ENCODE data around the gene SDCCAG8.

SDCCAG8 gene

DNA sequence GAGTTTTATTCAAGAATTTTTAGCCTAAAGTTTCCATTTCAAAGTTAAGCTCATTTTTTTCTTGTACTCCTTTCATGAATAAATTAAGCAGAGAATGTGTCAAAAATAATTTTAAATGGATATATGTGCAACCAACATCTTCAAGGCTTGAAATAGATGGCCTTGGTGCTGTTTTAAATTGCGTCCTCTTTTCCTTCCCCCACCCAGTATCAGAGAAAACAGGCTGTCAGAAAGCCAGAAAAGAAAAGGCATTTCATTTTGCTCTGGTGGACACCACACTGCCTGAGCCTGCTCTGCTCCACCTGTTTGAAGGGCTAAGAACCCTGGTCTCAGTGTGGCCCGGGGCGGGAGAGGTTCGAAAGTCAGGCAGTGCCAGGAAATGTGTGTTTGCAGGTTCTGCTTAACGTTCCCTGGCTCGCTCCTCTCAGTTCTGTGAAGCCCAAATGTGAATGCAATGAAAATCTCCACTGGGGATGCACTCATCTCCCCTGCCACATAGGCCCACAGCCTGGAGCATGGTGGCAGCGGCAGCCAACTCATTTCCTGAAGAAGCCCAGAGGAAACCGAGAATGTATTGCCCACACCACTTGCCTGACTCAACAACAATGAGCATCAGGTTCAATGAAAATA lies 134.4 kb downstream of the SDCCAG8 start:
- TF ChIP-seq POLR2A (IDR thresholded peaks at IDR 0.05; ENCODE audit: low read length), result no peak
- TF ChIP-seq GATA1 (IDR thresholded peaks at IDR 0.05; ENCODE audit: low read depth, low read length), result no peak
- DNase-seq, result no peak

DNA sequence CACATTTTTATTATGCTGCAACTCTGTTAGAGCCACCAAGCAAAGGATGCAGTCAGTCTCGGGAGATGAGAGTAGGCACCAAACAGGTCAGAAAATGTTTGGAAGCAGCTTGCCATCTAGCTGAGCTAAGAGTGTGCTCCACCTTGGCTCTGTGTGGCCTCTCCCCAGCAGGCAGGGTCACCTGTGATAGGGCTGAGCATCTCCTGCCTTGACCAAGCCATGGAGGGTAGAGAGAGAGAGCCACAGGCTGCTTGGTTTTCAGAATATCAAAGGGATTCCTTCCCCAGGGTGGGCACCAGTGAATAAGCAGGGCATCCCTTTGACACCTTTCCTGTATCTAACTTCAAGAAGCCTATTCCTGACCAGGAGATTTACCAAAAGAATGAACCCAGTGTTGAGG lies 135.5 kb downstream of the SDCCAG8 start:
- TF ChIP-seq GATA1 (IDR thresholded peaks at IDR 0.05; ENCODE audit: low read depth, low read length), result no peak
- DNase-seq, result no peak

DNA sequence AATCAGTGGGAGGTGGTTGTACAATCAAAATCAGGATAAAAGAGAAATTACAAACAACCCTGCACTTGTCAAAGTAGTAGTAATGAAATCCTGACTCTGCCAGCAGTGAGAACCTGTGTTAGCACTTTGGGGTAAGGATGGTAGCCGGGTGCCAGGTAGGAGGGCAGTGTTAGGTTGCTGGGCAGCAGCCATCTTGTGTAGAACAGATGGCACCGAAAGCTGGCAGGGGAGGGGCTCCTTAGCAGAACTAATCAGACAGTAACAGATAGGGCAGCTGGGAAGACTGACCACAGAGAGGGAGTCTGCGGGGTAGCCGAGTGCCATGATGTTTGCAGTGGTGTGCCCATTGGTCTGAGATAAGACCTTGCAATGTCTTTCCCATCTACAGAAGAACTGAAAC lies 137.3 kb downstream of the SDCCAG8 start:
- peak in 1 of 2 experiments; percentile 10 for DNase-seq
- TF ChIP-seq GATA1 (IDR thresholded peaks at IDR 0.05; ENCODE audit: low read depth, low read length) (no peak), POLR2A (IDR thresholded peaks at IDR 0.05; ENCODE audit: low read length) (no peak)

DNA sequence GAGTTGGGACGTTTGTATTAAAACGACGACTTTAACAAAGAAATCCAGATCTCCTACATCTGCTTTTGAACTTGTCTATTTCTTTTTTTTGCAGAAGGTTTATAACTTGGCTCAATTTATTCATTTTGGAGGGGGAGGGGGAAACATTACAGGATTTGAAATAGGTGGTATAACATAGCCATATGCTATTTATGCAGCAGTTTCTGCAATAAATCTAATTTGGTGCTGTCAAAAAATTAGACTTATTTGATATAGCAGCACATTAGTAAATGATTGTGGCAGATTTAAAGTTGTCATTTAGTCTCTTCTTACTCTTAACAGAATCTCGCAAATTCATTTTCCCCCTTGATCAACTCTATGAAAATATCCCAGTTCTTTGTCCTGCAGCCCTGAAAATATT lies 138.2 kb downstream of the SDCCAG8 start:
- TF ChIP-seq POLR2A (IDR thresholded peaks at IDR 0.05; ENCODE audit: low read length), result no peak
- no peak for TF ChIP-seq GATA1 (IDR thresholded peaks at IDR 0.05; ENCODE audit: low read depth, low read length)
- DNase-seq, result no peak

DNA sequence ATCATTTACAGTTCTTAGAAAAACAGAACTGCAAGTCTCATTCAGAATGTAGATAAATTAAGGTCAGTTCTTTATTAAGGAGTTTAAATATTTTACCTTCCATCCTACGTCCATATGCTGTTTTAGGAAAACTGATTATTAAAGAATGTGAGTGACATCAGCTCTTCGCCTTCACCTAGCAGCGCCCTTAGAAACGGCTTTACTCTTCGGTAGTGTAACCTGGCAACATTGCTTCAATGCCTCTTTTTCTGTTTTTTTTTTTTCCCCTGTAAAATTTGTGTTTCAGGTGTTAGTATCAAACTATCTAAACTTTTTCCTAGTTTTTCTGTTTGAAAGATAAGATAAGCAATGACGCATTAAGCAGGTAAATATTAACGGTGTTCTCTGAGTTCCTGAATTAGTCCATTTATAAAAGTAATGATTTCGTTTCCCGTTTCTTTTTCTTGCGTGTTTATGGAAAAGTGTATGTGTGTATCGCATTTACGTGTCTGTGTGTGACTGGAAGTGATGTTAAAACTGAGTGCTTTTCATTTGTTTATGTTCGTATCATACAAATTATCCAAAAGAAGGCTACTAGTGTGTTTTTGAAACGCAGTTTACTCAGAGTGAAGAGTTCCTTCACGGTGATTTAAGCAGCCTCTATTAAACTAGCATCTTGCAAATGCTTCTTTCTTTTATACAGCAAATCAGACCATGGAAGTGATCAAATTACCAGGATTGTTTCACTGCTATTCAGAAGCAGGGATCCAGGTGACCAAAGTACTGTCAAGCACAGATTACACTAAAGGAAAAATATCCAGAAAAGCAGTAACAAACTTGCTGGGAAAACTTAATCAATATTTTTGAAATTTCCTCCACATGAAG lies 139.0 kb downstream of the SDCCAG8 start:
- TF ChIP-seq POLR2A (IDR thresholded peaks at IDR 0.05; ENCODE audit: low read length), result no peak
- no peak for TF ChIP-seq GATA1 (IDR thresholded peaks at IDR 0.05; ENCODE audit: low read depth, low read length)
- no peak for DNase-seq

DNA sequence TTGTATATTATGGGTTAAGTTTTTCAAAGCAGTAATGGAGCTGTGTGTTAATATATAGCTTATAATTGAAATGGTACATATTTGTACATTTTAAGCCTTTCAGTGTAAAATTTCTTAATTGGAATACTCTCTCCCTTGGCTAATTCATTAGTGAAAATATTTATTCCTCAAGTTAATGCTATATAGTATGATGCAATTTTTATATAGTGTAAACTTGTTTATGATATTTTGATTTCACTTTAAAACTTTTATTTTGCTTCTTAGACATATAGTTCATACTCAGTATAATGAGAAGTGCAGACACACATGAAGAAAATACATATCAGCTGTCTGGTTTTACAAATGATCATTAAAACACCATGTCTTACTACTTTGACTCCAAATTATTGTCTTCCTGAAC lies 140.6 kb downstream of the SDCCAG8 start:
- DNase-seq, result no peak
- no peak for TF ChIP-seq POLR2A (IDR thresholded peaks at IDR 0.05; ENCODE audit: low read length)
- no peak for TF ChIP-seq GATA1 (IDR thresholded peaks at IDR 0.05; ENCODE audit: low read depth, low read length)

DNA sequence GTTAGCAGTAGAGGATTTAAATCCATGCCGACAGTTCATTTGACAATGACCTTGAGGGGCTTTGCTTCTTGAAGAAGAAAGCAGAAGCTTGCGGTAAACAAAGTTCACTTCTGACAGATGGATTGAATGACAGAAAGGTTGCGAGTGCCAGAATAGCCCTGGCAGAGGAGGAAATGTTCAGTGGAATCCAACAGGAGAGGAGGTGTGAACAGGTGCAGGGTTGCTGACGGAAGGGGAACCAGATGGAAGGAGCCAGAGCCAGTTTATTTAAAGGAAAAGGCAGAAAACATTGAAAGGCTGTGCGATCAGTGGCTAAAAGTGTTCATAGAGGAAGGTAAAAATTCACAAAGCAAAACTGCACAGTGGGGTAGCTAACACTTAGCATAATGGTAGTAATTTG lies 141.0 kb downstream of the SDCCAG8 start:
- no peak for DNase-seq
- TF ChIP-seq POLR2A (IDR thresholded peaks at IDR 0.05; ENCODE audit: low read length), result no peak
- no peak for TF ChIP-seq GATA1 (IDR thresholded peaks at IDR 0.05; ENCODE audit: low read depth, low read length)

DNA sequence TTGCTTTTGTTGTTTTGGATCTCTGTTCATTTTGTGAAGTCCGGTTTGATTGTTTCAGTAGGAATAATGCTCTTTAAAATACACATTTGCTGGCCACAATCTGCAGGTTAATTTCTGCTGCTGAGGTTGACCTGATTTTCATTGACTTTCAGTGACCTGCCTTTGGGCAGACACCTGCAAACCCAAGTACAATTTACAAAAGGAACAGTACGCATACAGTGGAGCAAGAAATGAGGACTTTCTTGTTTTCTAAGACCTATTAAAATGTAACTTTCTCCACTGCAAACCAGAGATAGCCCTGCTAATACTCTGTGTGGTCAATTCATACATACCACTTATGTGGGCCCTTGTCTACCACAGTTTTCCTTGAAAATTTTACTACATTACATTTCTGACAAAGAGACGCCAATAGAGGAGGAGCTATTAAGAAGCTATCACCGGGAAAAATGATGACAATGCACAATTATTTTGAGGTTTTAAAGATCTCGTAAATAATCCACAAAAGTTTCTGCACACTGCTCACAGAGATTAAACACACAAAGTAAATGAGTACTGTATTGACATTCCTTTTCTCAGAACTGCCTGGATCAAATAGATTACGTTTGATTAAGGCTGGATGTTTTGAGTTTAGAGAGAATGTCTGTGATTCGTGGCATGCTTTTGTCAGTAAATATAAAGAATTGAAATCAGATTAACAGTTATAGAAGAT lies 141.9 kb downstream of the SDCCAG8 start:
- DNase-seq, result no peak
- TF ChIP-seq POLR2A (IDR thresholded peaks at IDR 0.05; ENCODE audit: low read length), result no peak
- TF ChIP-seq GATA1 (IDR thresholded peaks at IDR 0.05; ENCODE audit: low read depth, low read length), result no peak

DNA sequence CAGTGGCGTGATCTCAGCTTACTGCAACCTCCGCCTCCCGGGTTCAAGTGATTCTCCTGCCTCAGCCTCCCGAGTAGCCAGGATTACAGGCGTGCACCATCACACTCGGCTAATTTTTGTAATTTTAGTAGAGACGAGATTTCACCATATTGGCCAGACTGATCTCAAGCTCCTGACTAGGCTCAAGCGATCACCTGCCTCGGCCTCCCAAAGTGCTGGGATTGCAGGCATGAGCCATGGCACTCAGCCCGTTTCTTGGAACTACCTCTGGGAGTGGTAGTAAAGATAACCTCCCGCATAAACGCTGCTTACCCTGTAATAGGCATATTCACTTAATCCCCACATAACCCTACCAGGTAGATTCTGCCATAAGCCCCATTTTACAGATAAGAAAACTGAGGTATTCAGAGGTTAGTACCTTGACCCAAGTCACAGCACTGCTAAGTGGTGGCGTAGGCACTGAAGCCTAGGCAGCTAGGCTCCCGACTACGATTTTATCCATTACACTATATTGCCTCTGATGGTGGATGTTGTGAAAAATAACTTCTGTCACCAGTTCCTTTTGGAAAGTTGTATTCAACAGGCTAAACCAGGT lies 143.8 kb downstream of the SDCCAG8 start:
- TF ChIP-seq POLR2A (IDR thresholded peaks at IDR 0.05; ENCODE audit: low read length) (no peak), GATA1 (IDR thresholded peaks at IDR 0.05; ENCODE audit: low read depth, low read length) (no peak)
- DNase-seq, result no peak

DNA sequence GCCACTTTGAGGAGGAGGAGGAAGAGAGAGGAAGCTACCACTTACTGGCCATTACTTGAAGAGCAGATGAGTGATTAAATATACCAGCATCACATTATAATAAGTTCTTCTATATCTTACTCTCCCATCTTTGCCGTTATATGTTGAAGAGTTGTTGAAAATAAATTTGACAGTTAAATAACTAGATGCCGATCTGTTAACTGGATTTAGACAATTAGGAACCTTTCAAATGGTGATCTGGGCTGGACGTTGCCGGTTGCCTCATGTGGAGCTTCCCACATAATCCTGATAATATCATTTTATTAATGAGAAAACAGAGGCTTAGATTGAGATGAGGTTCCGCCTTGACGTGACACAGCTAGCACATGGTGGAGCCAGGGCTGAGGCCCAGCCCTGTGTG lies 147.0 kb downstream of the SDCCAG8 start:
- TF ChIP-seq GATA1 (IDR thresholded peaks at IDR 0.05; ENCODE audit: low read depth, low read length) (no peak), POLR2A (IDR thresholded peaks at IDR 0.05; ENCODE audit: low read length) (no peak)
- no peak for DNase-seq

DNA sequence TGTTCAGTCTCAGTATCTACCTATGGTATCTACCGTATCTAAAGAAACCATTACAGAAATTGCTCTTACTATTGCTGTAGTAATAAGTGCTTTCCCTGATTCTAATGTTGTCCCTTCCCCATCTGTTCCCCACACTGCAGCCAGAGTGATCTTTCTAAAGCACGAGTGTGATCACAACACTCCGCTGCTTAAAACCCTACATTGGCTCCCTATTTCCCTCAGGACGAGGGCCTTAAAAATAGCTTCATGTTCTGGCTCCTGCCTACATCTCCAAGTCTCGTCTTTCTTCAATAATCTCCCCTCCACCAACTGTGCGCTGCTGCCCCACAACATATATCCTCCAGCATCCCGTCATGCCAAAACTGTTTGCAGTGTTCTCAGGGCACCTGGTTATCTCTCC lies 150.6 kb downstream of the SDCCAG8 start:
- no peak for TF ChIP-seq POLR2A (IDR thresholded peaks at IDR 0.05; ENCODE audit: low read length)
- TF ChIP-seq GATA1 (IDR thresholded peaks at IDR 0.05; ENCODE audit: low read depth, low read length), result no peak
- DNase-seq, result no peak

DNA sequence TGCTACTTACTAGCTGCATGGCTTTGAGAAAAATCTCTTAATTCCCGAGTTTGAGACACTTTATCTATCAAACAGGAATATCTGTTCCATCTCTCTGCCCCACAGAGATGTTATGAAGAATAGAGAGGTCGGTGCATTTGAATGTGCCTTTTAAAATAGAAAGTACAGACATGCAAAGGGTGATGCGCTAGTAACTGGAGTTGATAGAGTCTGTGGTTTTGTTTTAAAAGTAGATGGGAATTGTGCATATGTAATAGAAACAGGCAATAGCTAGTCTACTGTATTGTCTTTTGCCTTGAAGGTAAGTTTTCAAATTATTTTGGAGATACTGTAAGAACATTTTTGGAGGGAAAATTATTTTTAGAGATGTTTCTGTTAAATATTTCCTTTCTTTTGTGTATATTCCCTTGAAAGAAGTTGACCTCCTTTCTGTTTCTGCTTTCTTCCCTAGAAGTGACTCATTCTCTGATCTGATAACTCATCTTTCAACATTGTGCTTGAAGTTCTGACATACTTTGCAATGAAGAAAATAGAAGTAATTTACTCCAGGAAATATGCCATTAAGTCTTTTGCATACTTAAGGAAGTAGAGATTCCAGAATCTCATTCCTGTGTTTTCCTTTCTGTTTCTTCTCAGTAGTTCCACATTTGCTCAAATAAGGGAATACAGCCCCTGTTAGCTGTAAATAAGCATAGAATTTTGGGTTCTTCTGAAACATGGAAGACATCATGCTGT lies 151.6 kb downstream of the SDCCAG8 start:
- DNase-seq, result no peak
- TF ChIP-seq GATA1 (IDR thresholded peaks at IDR 0.05; ENCODE audit: low read depth, low read length) (no peak), POLR2A (IDR thresholded peaks at IDR 0.05; ENCODE audit: low read length) (no peak)

DNA sequence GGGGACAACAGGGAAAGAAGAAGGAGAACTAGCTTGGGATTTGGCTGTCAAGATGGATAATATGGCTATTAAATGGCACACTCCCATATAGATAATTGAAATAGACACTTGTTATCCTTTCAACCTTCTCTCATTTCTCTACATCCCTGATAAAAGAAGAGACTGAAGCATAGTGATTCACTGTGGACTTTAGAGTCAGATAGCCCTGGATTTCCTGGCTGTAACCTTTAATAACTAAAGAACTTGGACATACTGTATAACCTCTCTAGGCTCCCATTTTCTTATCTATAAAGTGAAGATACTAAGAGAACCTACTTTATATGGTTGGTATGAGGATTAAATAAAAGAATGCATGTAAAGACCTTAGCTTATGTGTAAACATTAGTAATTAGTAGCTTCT lies 152.6 kb downstream of the SDCCAG8 start:
- no peak for TF ChIP-seq GATA1 (IDR thresholded peaks at IDR 0.05; ENCODE audit: low read depth, low read length)
- TF ChIP-seq POLR2A (IDR thresholded peaks at IDR 0.05; ENCODE audit: low read length), result no peak
- DNase-seq, result no peak

All from erythroblast (primary cell).